ENCODE measurements around the gene ZBTB17.

The ZBTB17 gene

DNA sequence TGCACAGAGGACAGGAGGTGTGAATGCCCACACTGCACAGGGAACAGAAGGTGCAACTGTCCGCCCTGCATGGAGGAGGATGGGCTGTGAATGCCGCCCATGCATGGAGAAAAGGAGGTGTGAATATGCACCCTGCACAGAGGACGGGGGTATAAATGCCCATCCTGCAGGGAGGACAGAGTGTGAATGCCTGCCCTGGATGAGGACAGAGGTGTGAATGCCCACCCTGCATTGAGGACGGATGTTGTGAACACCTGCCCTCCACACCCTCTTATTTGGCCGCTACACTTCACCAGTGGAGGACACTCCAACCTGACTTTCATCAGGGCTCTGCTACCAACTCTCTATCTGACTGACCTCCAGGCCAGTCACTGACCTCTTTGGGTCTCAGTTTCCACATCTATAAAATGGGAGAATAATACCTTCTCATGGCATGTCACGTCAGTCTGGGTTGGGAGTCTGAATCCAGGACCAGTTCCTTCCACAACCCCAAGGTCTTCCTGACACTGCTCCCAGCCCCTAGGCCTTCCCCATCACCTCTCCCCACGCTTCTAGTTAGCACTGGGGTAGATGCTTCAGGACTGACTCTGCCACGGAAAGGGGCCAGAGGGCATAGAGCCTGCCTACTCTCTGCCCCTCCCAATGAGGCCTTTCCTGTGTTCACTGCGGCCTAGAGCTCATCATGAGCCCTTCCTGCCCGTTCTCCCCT, 28.4 kb downstream of the ZBTB17 start:
- DNase-seq (ENCODE audit: low read depth), result no peak

DNA sequence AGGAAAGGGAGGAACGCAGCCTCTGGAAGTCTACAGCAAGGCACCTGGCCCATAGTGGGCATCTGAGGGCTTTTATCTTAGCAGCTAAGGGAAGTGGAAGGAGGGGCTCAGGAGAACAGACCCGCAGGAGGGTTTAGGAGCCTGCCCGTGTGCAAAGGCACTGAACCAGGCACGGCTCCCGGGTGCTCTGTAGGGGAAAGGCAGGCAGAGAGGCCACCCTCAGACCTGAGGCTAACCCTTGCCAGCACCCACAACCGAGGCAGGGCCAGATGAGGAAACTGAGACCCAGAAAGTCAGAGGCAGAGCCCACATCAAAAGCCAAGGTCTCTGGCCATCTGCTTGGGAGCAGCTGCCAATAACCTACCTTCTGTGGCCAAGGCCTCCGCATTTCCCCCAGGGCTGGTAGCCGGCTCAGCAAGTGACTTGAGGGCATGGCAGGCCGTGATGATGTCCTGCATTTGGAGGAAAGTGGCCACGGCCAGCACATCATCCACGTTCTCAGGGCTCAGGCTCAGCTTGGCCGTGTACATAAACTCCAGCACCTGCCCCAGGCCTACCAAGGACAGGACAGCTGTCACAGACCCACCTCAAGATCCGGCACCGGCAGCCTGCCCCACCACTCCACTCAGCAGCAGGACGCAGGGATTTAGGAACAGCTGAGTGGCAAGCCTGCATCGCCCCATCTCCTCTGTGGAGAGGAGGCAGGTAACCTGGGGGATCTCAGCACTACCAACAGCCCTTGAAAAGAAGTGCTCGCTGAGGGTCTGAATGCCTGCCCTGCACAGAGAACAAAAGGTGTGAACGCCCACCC, 29.1 kb downstream of the ZBTB17 start:
- DNase-seq (ENCODE audit: low read depth), result no peak

DNA sequence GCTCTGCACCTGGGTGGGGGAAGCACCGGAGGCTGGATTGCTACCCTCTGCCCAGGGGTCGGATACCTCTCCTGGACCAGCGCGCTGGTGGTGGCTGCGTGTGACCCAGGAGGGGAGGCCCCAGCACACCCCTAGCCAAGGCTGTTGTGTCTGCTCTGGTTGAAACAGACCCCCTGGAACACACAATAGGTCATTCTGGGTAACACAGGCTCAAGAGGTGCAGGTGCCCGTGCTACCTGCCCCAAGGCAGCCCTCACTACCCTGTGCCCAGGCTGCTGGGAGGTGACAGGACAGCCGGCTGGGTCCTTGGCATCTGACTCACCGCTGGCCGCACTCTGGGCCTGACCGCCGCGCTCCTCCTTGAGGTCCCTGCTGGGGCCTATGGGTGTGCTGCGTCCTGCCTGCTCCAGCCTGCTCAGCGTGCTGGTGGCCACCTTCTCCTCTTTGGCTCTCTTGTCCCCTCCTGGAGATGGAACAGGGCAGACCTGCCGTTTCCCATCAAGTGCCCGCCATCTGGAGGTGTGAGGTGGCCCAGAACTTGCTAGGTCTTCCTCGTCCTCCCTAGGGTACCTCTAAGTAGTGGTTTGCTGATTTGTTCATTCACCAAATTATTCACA, 30.0 kb downstream of the ZBTB17 start:
- DNase-seq (ENCODE audit: low read depth), result no peak

DNA sequence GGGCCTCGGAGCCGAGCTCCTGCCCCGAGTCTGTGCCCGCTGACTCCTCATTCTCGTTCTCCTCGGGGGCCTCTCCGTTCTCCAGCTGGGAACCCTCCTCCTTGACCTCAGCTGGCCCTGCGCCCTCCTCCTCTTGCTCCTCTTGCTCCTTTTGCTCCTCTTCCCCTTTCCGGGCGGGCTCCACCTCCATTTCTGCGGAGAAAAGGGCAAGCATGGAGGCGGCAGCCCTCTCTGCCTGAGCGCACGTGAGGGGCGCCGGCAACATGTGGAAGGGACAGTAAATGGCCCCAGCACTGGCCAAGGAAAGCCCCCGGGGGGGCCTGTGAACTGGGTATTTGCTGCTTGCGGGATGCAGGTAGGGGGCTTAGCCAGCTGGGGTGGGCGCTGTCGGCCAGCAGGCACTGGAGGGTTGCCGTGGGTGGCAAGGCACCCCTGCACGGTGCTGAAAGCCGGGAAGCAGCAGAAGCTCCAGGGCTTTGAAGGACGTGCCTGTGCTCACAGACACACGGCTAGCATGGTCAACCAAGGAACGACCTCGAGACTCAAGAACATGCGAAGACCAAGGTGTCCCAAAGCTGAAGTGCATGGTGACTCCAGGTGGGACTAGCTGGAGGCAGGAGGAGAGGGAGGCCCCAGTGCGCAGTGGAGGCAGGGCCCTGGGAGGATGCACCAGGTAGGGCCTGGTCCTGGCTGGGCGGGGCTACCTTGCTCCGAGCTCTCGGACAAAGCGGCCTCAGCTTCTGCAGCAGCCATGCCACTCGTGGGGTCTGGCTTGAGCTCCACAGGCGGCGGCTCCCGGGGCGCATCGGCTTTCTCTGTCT, 30.7 kb downstream of the ZBTB17 start:
- DNase-seq (ENCODE audit: low read depth), result no peak

DNA sequence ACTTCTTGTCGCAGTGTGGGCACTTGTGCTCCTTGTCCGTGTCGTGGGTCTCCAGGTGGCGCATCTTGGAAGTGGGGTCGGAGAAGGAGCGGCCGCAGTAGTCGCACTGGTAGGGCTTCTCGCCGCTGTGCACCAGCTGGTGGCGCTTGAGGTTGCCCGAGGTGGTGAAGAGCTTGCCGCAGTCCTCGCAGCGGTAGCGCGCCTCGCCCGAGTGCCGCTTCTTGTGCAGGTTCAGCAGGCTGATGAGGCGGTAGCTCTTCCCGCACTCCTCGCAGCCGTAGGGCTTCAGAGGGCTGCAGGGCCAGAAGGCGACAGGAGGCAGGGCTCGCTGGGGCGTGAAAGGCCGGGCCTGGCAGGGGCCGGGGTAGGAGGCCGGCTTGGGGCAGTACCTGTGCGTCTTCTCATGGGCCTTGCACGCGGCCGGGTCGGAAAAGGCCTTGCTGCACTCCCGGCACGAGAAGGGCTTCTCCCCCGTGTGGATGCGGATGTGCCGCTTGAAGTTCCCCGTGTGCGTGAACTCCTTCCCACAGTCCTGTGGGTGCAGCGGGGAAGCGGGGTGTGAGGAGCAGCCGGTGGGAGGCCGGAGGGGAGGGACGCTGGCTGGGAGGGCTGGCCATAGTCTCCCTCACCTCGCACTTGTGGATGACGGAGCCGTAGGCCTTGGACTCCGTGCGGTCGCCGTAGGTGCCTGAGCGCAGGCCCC, 31.4 kb downstream of the ZBTB17 start:
- DNase-seq (ENCODE audit: low read depth), result no peak

DNA sequence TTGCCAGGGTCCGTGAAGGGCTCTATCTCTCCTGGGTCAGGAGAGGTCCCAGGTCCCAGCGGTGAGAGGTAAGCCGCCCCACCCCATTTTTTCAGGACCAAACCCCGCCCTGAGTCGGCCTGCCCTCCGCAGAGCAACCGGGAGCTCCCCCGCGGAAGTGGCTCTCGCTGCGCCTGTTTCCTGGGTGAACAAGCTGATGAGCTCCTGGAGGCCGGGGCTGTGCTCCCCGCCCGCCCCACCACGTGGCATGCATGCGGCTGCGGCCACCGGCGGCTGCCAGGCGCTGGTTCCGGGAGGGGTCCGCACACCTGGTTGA, 32.0 kb downstream of the ZBTB17 start:
- no peak for DNase-seq (ENCODE audit: low read depth)

DNA sequence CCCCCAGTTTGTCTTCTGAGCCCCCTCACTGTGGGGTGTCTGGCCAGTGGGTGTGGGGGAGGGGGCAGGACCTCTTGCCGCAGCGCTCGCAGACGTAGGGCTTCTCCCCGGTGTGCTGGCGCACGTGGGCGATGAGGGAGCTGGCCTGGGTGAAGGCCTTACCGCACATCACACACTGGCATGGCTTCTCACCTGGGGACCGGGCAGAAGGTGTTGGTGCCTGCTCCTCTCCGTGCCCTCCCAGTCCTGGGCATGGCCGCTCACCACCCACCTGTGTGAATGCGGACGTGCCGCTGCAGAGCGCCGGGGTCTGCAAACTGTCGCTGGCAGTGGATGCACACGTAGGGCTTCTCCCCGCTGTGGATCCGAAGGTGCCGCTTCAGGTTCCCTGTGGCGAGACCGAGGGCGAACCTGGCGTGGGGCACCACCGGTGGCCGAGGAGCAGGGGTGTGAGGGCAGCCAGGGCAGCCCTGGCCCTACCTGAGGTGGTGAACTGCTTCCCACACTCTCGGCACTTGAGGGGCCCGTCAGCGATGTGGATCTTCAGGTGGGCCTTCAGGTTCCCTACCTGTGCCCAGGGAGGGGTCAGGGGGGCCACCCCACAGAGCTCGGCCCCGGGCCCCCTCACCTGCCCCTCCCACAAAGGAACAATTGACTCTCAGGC, 32.4 kb downstream of the ZBTB17 start:
- no peak for DNase-seq (ENCODE audit: low read depth)

DNA sequence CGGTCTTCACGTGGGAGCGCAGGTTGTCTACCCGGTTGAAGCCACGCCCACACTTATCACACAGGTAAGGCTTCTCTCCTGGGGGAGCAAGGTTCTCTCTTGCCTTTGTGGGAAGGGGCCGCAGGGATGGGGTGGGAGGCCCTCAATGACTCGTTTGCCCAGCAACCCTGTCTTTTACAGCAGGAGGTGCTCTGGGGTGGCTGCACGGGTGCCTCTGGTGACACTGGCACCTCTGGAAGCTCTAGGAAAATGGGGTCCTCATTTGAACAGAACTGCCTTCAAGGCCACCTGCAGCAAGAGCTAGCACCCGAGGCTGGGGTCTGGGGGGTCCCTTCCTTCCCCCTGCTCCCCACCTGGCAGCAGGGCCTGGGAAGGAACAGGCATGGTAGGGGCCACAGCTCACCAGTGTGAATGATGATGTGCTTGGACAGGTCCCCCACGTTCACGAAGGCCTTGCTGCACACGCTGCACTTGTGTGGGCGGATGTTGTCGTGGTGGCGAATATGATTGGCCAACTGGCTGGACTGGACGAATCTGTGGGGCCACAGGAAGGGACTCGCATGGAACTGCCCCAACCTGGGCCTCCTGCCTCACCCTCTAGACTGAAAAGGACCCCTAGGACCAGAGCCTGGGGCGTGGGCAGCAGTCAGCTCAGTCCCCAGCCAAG, 33.1 kb downstream of the ZBTB17 start:
- no peak for DNase-seq (ENCODE audit: low read depth)

DNA sequence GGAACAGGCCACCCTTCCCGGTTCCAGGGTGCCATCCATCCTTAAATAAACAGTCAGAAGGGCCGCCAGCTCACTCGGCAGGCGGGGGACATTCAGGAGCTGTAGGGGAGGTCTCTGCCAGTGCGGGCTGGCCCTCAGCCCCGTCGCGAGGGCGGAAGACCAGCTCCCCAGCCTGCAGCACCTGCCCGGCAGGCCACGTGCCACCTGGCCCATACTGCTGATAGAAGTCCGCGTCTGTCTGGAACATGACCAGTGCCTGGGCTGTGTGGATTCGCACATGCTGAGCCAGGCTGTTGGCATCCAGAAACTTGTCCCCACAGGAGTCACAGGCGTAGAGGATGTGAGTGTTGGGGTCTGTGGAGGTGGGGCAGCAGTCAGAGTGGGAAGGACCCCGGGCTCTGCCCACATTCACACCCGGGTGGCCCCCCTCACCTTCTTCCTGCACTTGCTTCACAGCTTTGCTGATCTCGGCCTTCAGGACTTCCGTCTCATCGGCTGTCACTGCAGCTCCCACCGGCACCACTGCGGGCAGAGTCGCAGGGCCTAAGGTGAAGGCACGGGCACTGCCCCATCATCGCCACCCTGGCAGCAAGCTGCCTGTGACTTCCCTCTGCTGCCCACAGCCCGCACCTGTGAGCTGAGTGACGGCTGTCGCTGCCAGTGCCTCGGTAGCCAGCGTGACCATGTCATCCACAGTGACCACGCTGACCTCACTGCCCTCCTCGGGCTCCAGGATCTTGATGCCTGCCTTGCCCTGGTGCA, 33.8 kb downstream of the ZBTB17 start:
- no peak for DNase-seq (ENCODE audit: low read depth)

DNA sequence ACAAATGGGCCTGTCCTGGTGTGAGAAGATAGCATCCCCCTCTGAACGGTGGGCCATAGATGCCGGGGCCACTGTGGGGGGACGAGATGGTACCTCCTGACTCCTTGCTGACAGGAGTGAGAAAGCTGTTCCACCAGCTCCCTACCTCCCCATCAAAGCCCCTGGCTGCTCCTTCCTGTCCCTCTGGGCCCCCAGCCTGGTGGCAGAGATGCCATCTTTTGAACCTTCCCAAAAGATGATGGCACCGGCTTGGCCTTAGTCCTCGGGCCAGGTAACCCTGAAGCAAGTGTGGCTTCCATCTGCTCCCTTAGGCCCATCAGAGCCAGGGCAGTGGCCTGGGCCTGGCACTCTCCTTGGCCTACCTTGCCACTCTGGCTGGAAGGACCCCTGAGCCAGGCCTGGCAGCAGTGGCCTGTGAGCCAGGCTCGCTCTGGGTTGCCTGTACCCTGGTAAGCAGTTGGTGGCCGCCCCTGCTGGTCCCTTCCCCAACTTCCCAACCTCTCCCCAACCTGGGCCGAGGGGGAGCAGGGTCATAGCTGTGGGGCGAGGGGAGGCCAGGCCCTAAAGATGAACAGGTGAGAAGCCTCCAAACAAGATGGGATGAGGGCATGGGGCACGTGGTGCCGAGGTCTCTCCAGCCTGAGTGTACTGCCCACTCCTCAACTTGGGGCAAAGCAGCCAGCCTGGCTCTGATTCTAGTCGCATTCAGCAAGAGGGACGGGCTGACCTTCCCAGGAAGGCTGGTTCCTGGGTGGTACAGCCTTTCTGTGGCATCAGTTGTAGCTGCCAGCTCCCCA, 34.7 kb downstream of the ZBTB17 start:
- no peak for DNase-seq (ENCODE audit: low read depth)

DNA sequence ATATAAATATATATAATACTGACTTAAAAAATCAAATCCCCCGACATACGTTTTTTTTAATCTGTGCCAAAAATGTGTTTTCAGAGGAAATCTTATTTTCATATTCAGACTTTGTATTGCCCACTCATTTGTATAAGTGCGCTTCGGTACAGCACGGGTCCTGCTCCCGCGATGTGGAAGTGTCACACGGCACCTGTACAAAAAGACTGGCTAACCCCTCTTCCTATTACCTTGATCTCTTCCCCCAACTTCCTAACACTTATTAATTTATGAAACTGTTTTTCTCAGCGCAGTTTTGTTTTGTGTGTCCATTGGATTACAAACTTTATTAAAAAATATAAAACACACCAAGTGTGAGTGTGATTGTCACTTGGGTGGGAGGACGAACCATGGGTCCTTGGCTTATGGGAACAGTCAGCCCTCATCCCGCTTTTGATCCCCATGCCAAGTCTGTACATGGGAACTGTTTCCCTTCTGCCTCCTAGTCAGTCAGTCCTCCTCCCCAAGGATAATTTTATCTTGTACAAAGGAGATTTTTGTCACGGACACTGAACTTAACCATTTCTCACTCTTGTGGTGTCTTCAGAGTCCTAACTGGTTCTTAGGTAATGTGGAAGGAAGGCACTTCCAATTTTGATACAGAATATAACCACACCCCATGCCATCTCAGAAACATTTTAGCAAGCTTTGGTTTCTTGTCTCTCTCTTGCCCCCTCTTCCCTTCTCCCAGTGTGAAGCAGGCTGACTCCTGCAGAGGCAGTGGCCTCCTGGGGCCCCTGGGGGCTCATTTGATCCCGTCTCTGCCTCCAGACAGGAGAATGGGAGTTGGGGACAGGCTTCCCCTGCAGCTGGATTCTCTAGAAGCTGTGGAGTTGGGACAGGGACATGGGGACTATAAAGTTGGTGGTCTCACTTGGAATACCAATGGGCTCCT, 35.5 kb downstream of the ZBTB17 start:
- no peak for DNase-seq (ENCODE audit: low read depth)

DNA sequence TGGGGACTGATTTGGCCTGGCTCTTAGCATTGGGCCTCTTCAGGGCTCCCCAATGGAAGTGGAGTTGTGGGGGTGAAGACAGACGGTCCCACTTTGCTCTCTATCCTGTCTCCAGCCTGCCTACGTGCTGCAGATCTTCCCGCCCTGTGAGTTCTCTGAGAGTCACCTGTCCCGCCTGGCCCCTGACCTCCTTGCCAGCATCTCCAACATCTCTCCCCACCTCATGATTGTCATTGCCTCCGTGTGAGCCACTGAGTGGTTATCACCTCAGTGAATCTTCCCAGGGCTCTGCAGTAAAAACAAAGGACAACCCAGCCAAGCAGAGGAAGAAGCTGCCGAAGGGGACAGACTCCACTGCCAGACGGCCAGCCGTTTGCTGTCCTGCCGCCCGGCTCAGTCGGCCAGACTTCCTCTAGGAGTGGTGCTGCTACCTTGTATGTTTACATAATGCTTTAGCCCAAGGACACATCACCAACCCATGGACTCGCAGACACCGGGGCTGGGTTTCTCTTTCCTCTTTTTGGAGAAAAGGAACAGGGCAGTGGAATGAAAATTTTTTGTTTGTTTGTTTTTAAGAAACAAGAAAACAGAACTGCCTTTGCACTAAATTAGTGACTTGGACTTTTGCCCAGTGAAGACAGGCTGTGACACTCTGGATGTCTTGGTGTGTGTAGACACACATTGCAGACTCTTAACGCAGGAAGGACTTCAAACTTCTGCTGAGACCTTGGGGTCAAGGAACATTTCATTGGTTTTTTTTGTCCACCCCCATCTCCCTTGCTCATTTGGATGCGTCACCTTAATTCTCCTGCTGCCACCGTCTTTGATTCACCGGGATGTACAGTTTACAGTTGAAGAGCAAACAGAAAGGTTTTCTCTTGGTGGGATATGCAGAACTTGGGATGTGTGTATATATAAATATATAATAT, 36.5 kb downstream of the ZBTB17 start:
- DNase-seq (ENCODE audit: low read depth), result no peak

DNA sequence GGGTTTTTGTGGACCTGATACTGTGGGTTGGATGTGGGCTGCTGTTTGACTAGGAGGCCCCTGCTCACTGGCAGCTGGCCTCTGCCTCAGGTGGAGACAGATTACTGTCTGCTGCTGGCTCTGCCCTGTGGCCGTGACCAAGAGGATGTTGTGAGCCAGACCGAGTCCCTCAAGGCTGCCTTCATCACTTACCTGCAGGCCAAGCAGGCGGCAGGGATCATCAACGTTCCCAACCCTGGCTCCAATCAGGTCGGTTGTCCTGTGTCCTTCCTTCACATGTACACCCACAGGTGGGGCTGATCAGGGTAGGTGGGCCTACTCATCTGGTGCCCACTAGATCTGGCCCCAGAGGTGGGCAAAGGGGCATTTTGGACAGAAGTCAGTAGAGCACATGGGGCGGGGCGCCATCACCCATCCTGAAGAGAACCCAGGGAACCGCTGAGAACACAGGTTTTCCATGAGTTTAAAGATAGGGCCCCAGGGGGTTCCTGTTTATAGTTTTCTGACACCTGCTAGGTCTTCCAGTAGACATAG, 37.2 kb downstream of the ZBTB17 start:
- no peak for DNase-seq (ENCODE audit: low read depth)

DNA sequence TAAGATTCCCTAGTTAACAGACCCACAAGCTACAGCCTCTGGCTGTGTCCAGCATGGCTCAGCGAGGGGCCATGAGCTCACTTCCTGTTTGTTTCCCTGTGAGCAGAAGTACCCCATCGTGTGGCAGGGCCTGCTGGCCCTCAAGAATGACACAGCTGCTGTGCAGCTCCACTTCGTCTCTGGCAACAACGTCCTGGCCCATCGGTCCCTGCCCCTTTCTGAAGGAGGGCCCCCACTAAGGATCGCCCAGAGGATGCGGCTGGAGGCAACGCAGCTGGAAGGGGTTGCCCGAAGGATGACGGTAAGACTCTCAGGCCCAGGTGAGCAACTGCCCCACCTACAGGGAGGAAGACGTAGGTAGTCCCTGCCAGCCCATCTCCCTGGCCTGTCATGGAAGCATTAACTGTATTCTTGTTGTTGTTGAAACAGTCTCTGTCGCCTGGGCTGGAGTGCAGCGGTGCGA, 38.2 kb downstream of the ZBTB17 start:
- DNase-seq (ENCODE audit: low read depth), result no peak

DNA sequence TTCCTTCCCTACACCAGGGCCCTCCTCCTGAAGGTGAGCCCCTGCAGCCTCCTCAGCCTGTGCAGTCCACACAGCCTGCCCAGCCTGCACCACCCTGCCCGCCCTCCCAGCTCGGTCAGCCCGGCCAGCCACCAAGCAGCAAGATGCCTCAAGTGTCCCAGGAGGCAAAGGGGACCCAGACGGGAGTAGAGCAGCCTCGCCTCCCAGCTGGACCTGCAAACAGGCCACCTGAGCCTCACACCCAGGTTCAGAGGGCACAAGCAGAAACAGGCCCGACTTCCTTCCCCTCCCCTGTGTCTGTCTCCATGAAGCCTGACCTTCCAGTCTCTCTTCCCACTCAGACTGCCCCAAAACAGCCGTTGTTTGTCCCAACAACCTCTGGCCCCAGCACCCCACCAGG, 38.8 kb downstream of the ZBTB17 start:
- no peak for DNase-seq (ENCODE audit: low read depth)

DNA sequence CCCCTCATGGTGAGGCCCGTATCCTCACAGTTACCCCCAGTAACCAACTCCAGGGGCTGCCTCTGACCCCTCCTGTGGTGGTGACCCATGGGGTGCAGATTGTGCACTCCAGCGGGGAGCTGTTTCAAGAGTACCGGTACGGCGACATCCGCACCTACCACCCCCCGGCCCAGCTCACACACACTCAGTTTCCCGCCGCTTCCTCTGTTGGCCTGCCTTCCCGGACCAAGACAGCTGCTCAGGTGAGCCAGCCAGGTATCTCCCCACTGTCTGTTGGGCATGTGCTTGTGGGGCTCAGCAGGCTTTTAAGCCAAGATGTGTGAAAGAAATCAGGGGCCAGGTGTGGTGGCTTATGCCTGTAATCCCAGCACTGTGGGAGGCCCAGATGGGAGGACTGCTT, 39.9 kb downstream of the ZBTB17 start:
- DNase-seq (ENCODE audit: low read depth), result no peak
